HG02884 (cell line): ENCODE data around the gene DMBX1.
A peak's percentile ranks its signal among the peaks of the same experiment; 100 is the strongest.

Experiments used
- ATAC-seq: cut with Tn5 transposase; IDR thresholded peaks from one replicate; pipeline ENCODE4 v1.9.1; 2021; ENCODE audit warnings: mild to moderate bottlenecking, moderate library complexity; ENCODE audit not compliant: unreplicated experiment

DMBX1 gene

GRCh38 chr1:46497020-46497419 lies 7.4 kb downstream of the DMBX1 start:
- ATAC-seq = no peak

- no peak for ATAC-seq
Measured at GRCh38 chr1:46497665-46498064, 8.0 kb downstream of the DMBX1 start.

- ATAC-seq = no peak
Measured at GRCh38 chr1:46501528-46501927, 11.9 kb downstream of the DMBX1 start.

GRCh38 chr1:46503421-46503820 lies 13.8 kb downstream of the DMBX1 start:
- ATAC-seq = no peak

GRCh38 chr1:46506470-46507219 lies 17.0 kb downstream of the DMBX1 start:
- ATAC-seq = no peak

GRCh38 chr1:46508757-46509156 lies 19.1 kb downstream of the DMBX1 start:
- no peak for ATAC-seq

GRCh38 chr1:46510341-46510997 lies 20.8 kb downstream of the DMBX1 start:
- ATAC-seq = no peak

GRCh38 chr1:46510998-46511365 lies 21.3 kb downstream of the DMBX1 start:
- no peak for ATAC-seq

- ATAC-seq = no peak
Measured at GRCh38 chr1:46512135-46512791, 22.6 kb downstream of the DMBX1 start.

- no peak for ATAC-seq
Measured at GRCh38 chr1:46512792-46513190, 23.2 kb downstream of the DMBX1 start.

GRCh38 chr1:46513536-46513935 lies 23.9 kb downstream of the DMBX1 start:
- ATAC-seq = no peak

- ATAC-seq = no peak
Measured at GRCh38 chr1:46515576-46515975, 25.9 kb downstream of the DMBX1 start.

GRCh38 chr1:46516200-46516950 lies 26.7 kb downstream of the DMBX1 start:
- ATAC-seq = no peak

- no peak for ATAC-seq
Measured at GRCh38 chr1:46517010-46517600, 27.5 kb downstream of the DMBX1 start.

GRCh38 chr1:46517932-46518498 lies 28.4 kb downstream of the DMBX1 start:
- no peak for ATAC-seq

- ATAC-seq = no peak
Measured at GRCh38 chr1:46519209-46519608, 29.6 kb downstream of the DMBX1 start.

GRCh38 chr1:46520063-46520911 lies 30.7 kb downstream of the DMBX1 start:
- ATAC-seq = no peak

- no peak for ATAC-seq
Measured at GRCh38 chr1:46521414-46521813, 31.8 kb downstream of the DMBX1 start.

- peak; percentile 60 for ATAC-seq
Measured at GRCh38 chr1:46522184-46522968, 32.7 kb downstream of the DMBX1 start.
